ENCODE results near the gene NRP1.

The NRP1 gene

DNA sequence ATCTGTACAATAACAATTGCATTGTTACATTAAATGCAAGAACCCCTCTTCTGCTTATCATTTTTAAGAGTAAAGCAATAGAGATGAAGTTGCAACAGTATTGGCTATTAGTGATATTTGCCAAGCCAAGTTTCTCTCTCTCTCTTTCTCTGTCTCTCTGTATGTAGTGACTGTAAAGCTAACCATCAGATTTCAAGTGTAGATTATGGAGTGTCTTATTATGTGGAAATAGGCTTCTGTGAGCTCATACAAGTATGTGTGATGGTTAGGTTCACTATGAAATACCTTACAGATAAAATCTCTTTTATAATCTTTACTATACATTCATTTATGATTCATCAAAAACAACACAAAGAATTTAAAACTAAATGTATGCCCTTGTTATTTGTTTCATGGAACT, 28.6 kb upstream of the NRP1 start:
- H3K27ac ChIP-seq: no peak overlapping the region
- H3K4me3 ChIP-seq: no peak overlapping the region
- TF ChIP-seq, protein P1, sequence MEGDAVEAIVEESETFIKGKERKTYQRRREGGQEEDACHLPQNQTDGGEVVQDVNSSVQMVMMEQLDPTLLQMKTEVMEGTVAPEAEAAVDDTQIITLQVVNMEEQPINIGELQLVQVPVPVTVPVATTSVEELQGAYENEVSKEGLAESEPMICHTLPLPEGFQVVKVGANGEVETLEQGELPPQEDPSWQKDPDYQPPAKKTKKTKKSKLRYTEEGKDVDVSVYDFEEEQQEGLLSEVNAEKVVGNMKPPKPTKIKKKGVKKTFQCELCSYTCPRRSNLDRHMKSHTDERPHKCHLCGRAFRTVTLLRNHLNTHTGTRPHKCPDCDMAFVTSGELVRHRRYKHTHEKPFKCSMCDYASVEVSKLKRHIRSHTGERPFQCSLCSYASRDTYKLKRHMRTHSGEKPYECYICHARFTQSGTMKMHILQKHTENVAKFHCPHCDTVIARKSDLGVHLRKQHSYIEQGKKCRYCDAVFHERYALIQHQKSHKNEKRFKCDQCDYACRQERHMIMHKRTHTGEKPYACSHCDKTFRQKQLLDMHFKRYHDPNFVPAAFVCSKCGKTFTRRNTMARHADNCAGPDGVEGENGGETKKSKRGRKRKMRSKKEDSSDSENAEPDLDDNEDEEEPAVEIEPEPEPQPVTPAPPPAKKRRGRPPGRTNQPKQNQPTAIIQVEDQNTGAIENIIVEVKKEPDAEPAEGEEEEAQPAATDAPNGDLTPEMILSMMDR (IDR thresholded peaks at IDR 0.05): no peak
- no peak for DNase-seq (ENCODE audit: low spot score)

DNA sequence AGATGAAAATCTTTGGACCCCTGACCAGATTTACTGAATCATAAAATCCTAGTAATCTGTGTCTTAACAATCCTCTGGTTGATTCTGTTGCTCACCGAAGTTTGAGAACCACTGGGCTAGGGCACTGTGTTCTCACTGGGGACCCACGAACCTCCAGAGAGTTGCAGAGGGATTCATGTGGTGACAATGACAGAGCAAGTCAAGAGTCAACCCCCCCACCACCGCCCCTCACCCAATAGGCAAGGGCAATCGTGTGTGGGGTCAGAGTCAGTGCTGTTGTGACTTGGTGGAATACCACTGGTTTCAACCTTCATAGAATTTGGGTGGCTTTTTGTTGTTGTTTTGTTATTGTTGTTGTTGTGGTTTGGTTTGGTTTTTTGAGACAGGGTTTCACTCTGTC, 23.5 kb upstream of the NRP1 start:
- no peak for DNase-seq (ENCODE audit: low spot score)
- TF ChIP-seq, protein P1 (IDR thresholded peaks at IDR 0.05): no peak
- Histone ChIP-seq H3K27ac (no peak overlapping the region), H3K4me3 (no peak overlapping the region)

DNA sequence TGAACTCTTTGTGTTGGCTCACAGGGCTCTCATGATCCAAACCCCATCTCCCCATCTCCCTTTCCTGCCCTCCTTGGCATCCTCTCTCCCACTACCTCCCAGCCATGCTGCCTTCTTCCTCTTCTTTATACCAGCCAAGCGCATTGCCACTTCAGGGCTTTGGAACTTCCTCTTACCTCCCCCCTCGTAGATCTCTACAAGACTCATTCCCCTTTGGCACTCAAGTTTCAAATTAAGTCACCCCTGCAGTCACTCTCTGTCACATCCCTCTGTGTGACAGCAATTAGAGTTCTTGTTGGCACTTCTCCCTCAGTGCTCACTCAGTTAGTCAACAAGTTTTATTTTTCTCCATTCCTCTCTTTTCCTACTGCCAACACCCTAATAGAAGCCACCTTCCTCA, 20.8 kb upstream of the NRP1 start:
- TF ChIP-seq, protein P1 (IDR thresholded peaks at IDR 0.05): no peak
- DNase-seq (ENCODE audit: low spot score): no peak
- Histone ChIP-seq H3K27ac (no peak overlapping the region), H3K4me3 (no peak overlapping the region)

DNA sequence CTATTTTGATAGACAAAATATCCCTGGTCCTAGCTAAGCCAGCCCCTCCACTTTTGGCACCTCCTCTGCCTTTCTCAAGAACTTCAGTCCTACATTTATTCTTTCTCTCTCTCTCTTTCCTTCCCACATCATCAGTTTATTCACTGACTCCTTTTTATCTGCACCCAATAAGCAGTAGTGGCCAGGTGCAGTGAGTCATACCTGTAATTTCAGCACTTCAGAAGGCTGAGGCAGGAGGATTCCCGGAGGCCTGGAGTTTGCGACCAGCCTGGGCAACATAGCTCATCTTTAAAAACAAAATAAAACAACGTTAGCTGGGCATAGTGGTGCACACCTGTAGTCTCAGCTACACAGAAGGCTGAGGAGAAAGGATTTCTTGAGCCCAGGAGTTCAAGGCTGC, 19.4 kb upstream of the NRP1 start:
- no peak overlapping the region for H3K4me3 ChIP-seq
- H3K27ac ChIP-seq: no peak overlapping the region
- TF ChIP-seq, protein P1 (IDR thresholded peaks at IDR 0.05): no peak
- DNase-seq (ENCODE audit: low spot score): no peak

DNA sequence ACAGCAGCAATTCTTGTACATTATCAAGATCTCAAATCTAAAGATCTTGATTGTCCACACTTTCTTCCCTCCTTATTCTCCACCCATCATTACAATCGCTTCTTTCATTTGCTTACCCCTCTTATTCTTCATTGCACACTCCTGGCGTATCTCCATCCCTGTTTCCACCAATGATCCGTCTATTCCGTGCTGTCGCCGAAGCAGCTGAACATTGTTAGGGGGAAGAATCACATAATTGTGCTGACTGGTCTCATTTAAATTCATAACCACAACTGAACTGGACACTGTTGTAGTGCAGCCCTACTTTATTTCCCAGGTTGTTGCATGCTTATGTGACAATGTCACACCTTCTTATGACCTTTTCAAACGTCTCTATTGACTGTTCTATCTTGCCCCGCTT, 18.9 kb upstream of the NRP1 start:
- DNase-seq (ENCODE audit: low spot score): no peak
- no peak overlapping the region for H3K27ac ChIP-seq
- TF ChIP-seq, protein P1 (IDR thresholded peaks at IDR 0.05): no peak
- H3K4me3 ChIP-seq: no peak overlapping the region

DNA sequence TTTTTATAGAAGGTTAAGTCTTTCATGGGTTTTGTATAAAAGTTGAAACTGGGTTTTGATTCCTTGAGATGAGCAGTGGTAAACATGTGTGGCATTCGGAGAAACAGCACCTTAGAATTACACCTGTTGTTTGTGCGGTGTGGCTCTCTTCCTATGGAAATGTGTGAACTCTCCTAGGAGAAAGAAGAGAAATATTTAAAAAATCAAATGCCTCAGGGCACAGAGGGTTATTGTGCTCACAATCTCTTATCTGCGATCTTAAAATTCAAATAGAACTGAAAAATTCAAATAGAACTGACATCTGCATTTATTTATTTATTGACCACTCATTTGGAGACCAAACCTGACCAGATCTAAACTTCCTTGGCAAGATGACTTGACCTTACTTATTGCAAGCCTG, 18.1 kb upstream of the NRP1 start:
- TF ChIP-seq, protein P1 (IDR thresholded peaks at IDR 0.05): no peak
- no peak for DNase-seq (ENCODE audit: low spot score)
- Histone ChIP-seq H3K4me3 (no peak overlapping the region), H3K27ac (no peak overlapping the region)

DNA sequence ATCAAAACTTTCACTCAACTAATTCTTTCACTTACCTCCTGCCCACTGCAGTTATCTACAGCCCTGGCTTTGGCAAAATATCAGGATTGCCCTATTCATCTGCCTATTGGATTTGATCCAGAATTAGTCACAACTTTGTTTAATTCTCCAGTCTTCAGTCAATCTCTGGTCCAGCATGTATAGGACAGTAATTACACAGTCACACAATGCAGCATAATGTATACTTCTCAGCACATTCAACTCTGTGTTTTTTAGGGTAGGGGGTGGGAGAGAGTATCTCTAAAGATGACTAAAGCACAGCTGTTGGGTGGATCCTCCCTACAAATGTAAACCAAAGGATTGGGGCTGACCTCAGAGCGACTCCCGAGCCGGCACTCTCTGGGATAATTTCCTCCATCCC, 17.7 kb upstream of the NRP1 start:
- H3K4me3 ChIP-seq: no peak overlapping the region
- no peak overlapping the region for H3K27ac ChIP-seq
- DNase-seq (ENCODE audit: low spot score): no peak
- TF ChIP-seq, protein P1 (IDR thresholded peaks at IDR 0.05): no peak
